Pulmonary artery endothelial cell (primary cell): ENCODE data around the gene ILF2. TPM values are rescaled to one million over a fixed set of nuclear protein-coding genes. Genes with fewer than 3 reads are reported as not detected.
"Not testable (repeated sequence)": the region's sequence is repeated elsewhere in the genome, so short reads cannot be mapped to it uniquely, and the experiment has no call there.

Source experiments
- DNase-seq: peaks from one replicate; pipeline ENCODE4 v3.0.0-alpha.2; 2011; ENCODE audit warnings: low read depth, low spot score
- total RNA-seq: library from RNA; depleted of rRNA; stranded (reverse); fragments of >200 nt; gene quantifications from 2 replicates; pipeline ENCODE4 v1.2.3, GENCODE V29; 2014

ILF2 gene
- total RNA-seq, 1 donor from 2014 or later: 295 TPM

GRCh38 chr1:153649137-153649862 is 21.5 kb downstream of the ILF2 start:
- no peak for DNase-seq

- no peak for DNase-seq
Measured at GRCh38 chr1:153648000-153648643, 22.7 kb downstream of the ILF2 start.

- DNase-seq: no peak
Measured at GRCh38 chr1:153647346-153647714, 23.5 kb downstream of the ILF2 start.

GRCh38 chr1:153646672-153647345 is 24.0 kb downstream of the ILF2 start:
- DNase-seq: no peak

GRCh38 chr1:153643816-153644215 is 27.0 kb downstream of the ILF2 start:
- no peak for DNase-seq

GRCh38 chr1:153643100-153643499 is 27.7 kb downstream of the ILF2 start:
- no peak for DNase-seq

- no peak for DNase-seq
Measured at GRCh38 chr1:153642161-153642560, 28.6 kb downstream of the ILF2 start.

- DNase-seq: no peak
Measured at GRCh38 chr1:153640861-153641260, 29.9 kb downstream of the ILF2 start.

- not testable (repeated sequence) for DNase-seq
Measured at GRCh38 chr1:153640213-153640612, 30.6 kb downstream of the ILF2 start.

GRCh38 chr1:153639280-153639679 is 31.5 kb downstream of the ILF2 start:
- DNase-seq: no peak

- DNase-seq: no peak
Measured at GRCh38 chr1:153638261-153638660, 32.5 kb downstream of the ILF2 start.

GRCh38 chr1:153636312-153636711 is 34.5 kb downstream of the ILF2 start:
- no peak for DNase-seq

- no peak for DNase-seq
Measured at GRCh38 chr1:153635872-153636271, 34.9 kb downstream of the ILF2 start.

GRCh38 chr1:153633754-153634665 is 36.8 kb downstream of the ILF2 start, which contains the start of gene CHTOP:
CHTOP (plus strand) TSS chr1:153634066; CDS start chr1:153636589, 2,523 bp downstream.
- peak; percentile 96 for DNase-seq

GRCh38 chr1:153633161-153633753 is 37.5 kb downstream of the ILF2 start:
- no peak for DNase-seq

- DNase-seq: no peak
Measured at GRCh38 chr1:153631047-153632022, 39.5 kb downstream of the ILF2 start.

GRCh38 chr1:153630384-153630783 is 40.4 kb downstream of the ILF2 start:
- no peak for DNase-seq

- DNase-seq: no peak
Measured at GRCh38 chr1:153629971-153630370, 40.8 kb downstream of the ILF2 start.

GRCh38 chr1:153629343-153629665 is 41.5 kb downstream of the ILF2 start:
- no peak for DNase-seq
